H1 (cell line): Measurements from ENCODE around the gene DAB2IP. TPM values are rescaled to one million over a fixed set of nuclear protein-coding genes. Genes with fewer than 3 reads are reported as not detected.

Experiments used
- CTCF ChIA-PET: fragments of 300-600 bp; sonication (Branson Sonifier 250); formaldehyde crosslinking; loops from one replicate; lab custom pipeline; 2021; ENCODE audit not compliant: partially characterized antibody; lab: Charles Lee
- POLR2A ChIA-PET: fragments of 300-600 bp; sonication (Branson Sonifier 250); formaldehyde crosslinking; loops from one replicate; lab custom pipeline; 2021; ENCODE audit warnings: inconsistent platforms; ENCODE audit not compliant: partially characterized antibody; lab: Charles Lee
- DNase-seq, 2 experiments: peaks; one replicate each; pipeline versions ENCODE4 v3.0.0 to v3.0.0-alpha.2; 2010 to 2022; ENCODE audit warnings: low spot score in 2 of 2, low read depth in 1 of 2, mixed read lengths in 1 of 2
- FAIRE-seq: peaks from 2 replicates; lab custom pipeline; 2011; peaks lifted over from hg19 to GRCh38; lab: Jason Lieb, UNC
- H2AFZ ChIP-seq: 2 replicates; pipeline ENCODE4 v1.8.1; 2012; ENCODE audit warnings: low read length, inconsistent platforms
- H2AK5ac ChIP-seq: 2 replicates; pipeline ENCODE4 v1.6.1; 2013; ENCODE audit warnings: low read depth, low read length
- H2BK120ac ChIP-seq: replicated peaks from 2 replicates; pipeline ENCODE3; 2013; ENCODE audit warnings: low read depth, low read length, inconsistent platforms
- H2BK12ac ChIP-seq: 2 replicates; pipeline ENCODE4 v1.6.1; 2013; ENCODE audit warnings: low read depth, low read length
- H2BK15ac ChIP-seq: 2 replicates; pipeline ENCODE4 v1.6.1; 2013; ENCODE audit warnings: low read length
- H2BK20ac ChIP-seq: 2 replicates; pipeline ENCODE4 v1.6.1; 2013; ENCODE audit warnings: low read length
- H2BK5ac ChIP-seq: 2 replicates; pipeline ENCODE4 v1.6.1; 2013; ENCODE audit warnings: low read depth, low read length
- H3K14ac ChIP-seq: 2 replicates; pipeline ENCODE4 v1.6.1; 2013; ENCODE audit warnings: inconsistent platforms; ENCODE audit not compliant: insufficient read length
- H3K18ac ChIP-seq: 2 replicates; pipeline ENCODE4 v1.6.1; 2013; ENCODE audit warnings: low read length; ENCODE audit errors: extremely low read depth
- H3K23ac ChIP-seq: 2 replicates; pipeline ENCODE4 v1.6.1; 2013; ENCODE audit warnings: inconsistent platforms; ENCODE audit not compliant: insufficient read length
- H3K23me2 ChIP-seq: 2 replicates; pipeline ENCODE4 v1.6.1; 2013; ENCODE audit warnings: low read depth, low read length
- H3K27ac ChIP-seq: 2 replicates; pipeline ENCODE4 v1.6.1; 2011; ENCODE audit warnings: low read depth, low read length, inconsistent platforms
- H3K27me3 ChIP-seq, 4 experiments: replicated peaks in 1 of 4; 1 replicate in 1 of 4; 2 replicates in 3 of 4; pipeline versions ENCODE4 v1.6.1 to v1.8.1; 2011 to 2013; ENCODE audit warnings: low read length in 3 of 4, mild to moderate bottlenecking in 3 of 4, inconsistent platforms in 2 of 4, mixed read lengths in 2 of 4, moderate library complexity in 1 of 4; ENCODE audit not compliant: control insufficient read depth in 3 of 4, insufficient read depth in 3 of 4; ENCODE audit errors: extremely low read depth in 1 of 4
- H3K36me3 ChIP-seq, 4 experiments: 2 replicates each; pipeline versions ENCODE4 v1.6.1 to v1.8.1; 2011 to 2013; ENCODE audit warnings: mild to moderate bottlenecking in 4 of 4, low read length in 3 of 4, moderate library complexity in 2 of 4, control low read depth in 1 of 4, inconsistent platforms in 1 of 4; ENCODE audit not compliant: insufficient read depth in 4 of 4, control insufficient read depth in 2 of 4
- H3K4ac ChIP-seq: replicated peaks from 2 replicates; pipeline ENCODE3; 2013; ENCODE audit warnings: low read length, low read depth, mixed read lengths, inconsistent platforms; ENCODE audit not compliant: insufficient read length
- H3K4me1 ChIP-seq, 4 experiments: replicated peaks in 1 of 4; 1 replicate in 1 of 4; 2 replicates in 3 of 4; pipeline versions ENCODE4 v1.6.1 to v1.8.1; 2011 to 2013; ENCODE audit warnings: low read length in 3 of 4, inconsistent platforms in 2 of 4, mixed read lengths in 1 of 4; ENCODE audit not compliant: insufficient read depth in 4 of 4, control insufficient read depth in 3 of 4
- H3K4me2 ChIP-seq, 2 experiments: 2 replicates each; pipeline versions ENCODE4 v1.6.1 to v1.8.1; 2011 to 2013; ENCODE audit warnings: low read depth in 2 of 2, low read length in 2 of 2, control low read depth in 1 of 2, inconsistent platforms in 1 of 2, mild to moderate bottlenecking in 1 of 2; ENCODE audit not compliant: insufficient read depth in 1 of 2
- H3K4me3 ChIP-seq, 4 experiments: fragments of 200-600, 300-600 bp in 1 of 4; sonication (generic), shearing (Covaris generic), sonication (Bioruptor Twin) in 1 of 4; 2 replicates each; pipeline versions ENCODE4 v1.5.1 to v1.8.1; 2011 to 2016; ENCODE audit warnings: low read length in 4 of 4, low read depth in 3 of 4, control low read depth in 2 of 4, inconsistent platforms in 2 of 4, mild to moderate bottlenecking in 2 of 4, mixed read lengths in 1 of 4, moderate library complexity in 1 of 4; ENCODE audit not compliant: insufficient read depth in 2 of 4; ENCODE audit errors: extremely low read depth in 1 of 4
- H3K56ac ChIP-seq: replicated peaks from 2 replicates; pipeline ENCODE3; 2013; ENCODE audit warnings: low read depth, mild to moderate bottlenecking, mixed read lengths, low read length, inconsistent platforms; ENCODE audit not compliant: insufficient read length
- H3K79me1 ChIP-seq: 2 replicates; pipeline ENCODE4 v1.6.1; 2013; ENCODE audit warnings: low read depth, low read length, control low read depth
- H3K79me2 ChIP-seq, 2 experiments: 2 replicates each; pipeline versions ENCODE4 v1.6.1 to v1.8.1; 2012 to 2013; ENCODE audit warnings: low read length in 2 of 2, mild to moderate bottlenecking in 2 of 2, inconsistent platforms in 1 of 2; ENCODE audit not compliant: insufficient read depth in 2 of 2, control insufficient read depth in 1 of 2
- H3K9ac ChIP-seq, 4 experiments: replicated peaks in 1 of 4; 1 replicate in 1 of 4; 2 replicates in 3 of 4; pipeline versions ENCODE4 v1.6.1 to v1.8.1; 2011 to 2013; ENCODE audit warnings: low read depth in 3 of 4, low read length in 3 of 4, control low read depth in 2 of 4, mild to moderate bottlenecking in 2 of 4, moderate library complexity in 2 of 4, inconsistent platforms in 1 of 4; ENCODE audit errors: extremely low read depth in 1 of 4
- H3K9me3 ChIP-seq, 2 experiments: 2 replicates each; pipeline versions ENCODE4 v1.6.1 to v1.8.1; 2012 to 2013; ENCODE audit warnings: mild to moderate bottlenecking in 2 of 2, moderate library complexity in 2 of 2, control low read depth in 1 of 2, inconsistent platforms in 1 of 2, low read depth in 1 of 2, low read length in 1 of 2, mixed read lengths in 1 of 2; ENCODE audit not compliant: insufficient read depth in 2 of 2
- H4K20me1 ChIP-seq, 2 experiments: replicated peaks in 1 of 2; 2 replicates each; pipeline versions ENCODE3 to v1.8.1; 2011 to 2013; ENCODE audit warnings: inconsistent platforms in 2 of 2, low read length in 2 of 2, mild to moderate bottlenecking in 1 of 2; ENCODE audit not compliant: insufficient read depth in 2 of 2, control insufficient read depth in 1 of 2
- H4K5ac ChIP-seq: 2 replicates; pipeline ENCODE4 v1.6.1; 2013; ENCODE audit warnings: low read length, low read depth, mixed read lengths, inconsistent platforms; ENCODE audit not compliant: insufficient read length
- H4K8ac ChIP-seq: 2 replicates; pipeline ENCODE4 v1.8.0; 2013; ENCODE audit warnings: mild to moderate bottlenecking, moderate library complexity, low read length, inconsistent platforms; ENCODE audit not compliant: insufficient read depth; ENCODE audit errors: extremely low read depth
- H4K91ac ChIP-seq: replicated peaks from 2 replicates; pipeline ENCODE3; 2013; ENCODE audit warnings: low read length, mixed read lengths, inconsistent platforms; ENCODE audit not compliant: insufficient read length
- ASH2L ChIP-seq: fragments of 200-600, 300-600 bp; sonication (generic); IDR thresholded peaks from one replicate; pipeline ENCODE4 v1.7.1; 2017; ENCODE audit warnings: low read length
- BACH1 ChIP-seq: IDR thresholded peaks from 2 replicates; pipeline ENCODE4 v1.6.1; 2012; ENCODE audit warnings: low read length, improper control_type of control experiment
- EP300 ChIP-seq, 2 experiments: IDR thresholded peaks; 1 replicate in 1 of 2; 2 replicates in 1 of 2; pipeline ENCODE4 v1.6.1; 2011 to 2012; ENCODE audit warnings: low read depth in 2 of 2, low read length in 2 of 2, mild to moderate bottlenecking in 2 of 2, borderline replicate concordance in 1 of 2, inconsistent platforms in 1 of 2, moderate library complexity in 1 of 2
- GABPA ChIP-seq: IDR thresholded peaks from 2 replicates; pipeline ENCODE4 v1.6.1; 2011; ENCODE audit warnings: mild to moderate bottlenecking, low read length, moderate library complexity, borderline replicate concordance; ENCODE audit not compliant: insufficient read depth
- NRF1 ChIP-seq: IDR thresholded peaks from 2 replicates; pipeline ENCODE4 v1.6.1; 2011; ENCODE audit warnings: mild to moderate bottlenecking, low read depth, low read length, improper control_type of control experiment
- POU5F1 ChIP-seq: IDR thresholded peaks from 2 replicates; pipeline ENCODE4 v1.6.1; 2011; ENCODE audit warnings: low read depth, mild to moderate bottlenecking, low read length, moderate library complexity
- SRF ChIP-seq: IDR thresholded peaks from 2 replicates; pipeline ENCODE4 v1.6.1; 2011; ENCODE audit warnings: mild to moderate bottlenecking, low read depth, low read length, moderate library complexity
- TAF1 ChIP-seq: IDR thresholded peaks from 2 replicates; pipeline ENCODE4 v1.6.1; 2011; ENCODE audit warnings: mild to moderate bottlenecking, low read depth, low read length
- WGBS, 2 experiments: shearing (Covaris generic) in 1 of 2; methylation state at CpG; one replicate each; pipeline versions ENCODE4 v1.1.6 to v1.1.7; 2013 to 2015; ENCODE audit warnings: low lambda C conversion rate in 2 of 2, mixed read lengths in 2 of 2, inconsistent platforms in 1 of 2, low coverage in 1 of 2, missing lambda C conversion rate in 1 of 2; ENCODE audit not compliant: insufficient replicate concordance in 2 of 2, insufficient coverage in 1 of 2, insufficient read length in 1 of 2; ENCODE audit errors: extremely low coverage in 1 of 2, missing lambda C conversion rate in 1 of 2; 5-methylcytosine and 5-hydroxymethylcytosine counted together
- polyA plus RNA-seq, 7 experiments: library from polyadenylated mRNA; depleted of rRNA in 3 of 7; stranded (reverse) in 5 of 7; unstranded in 2 of 7; fragments of >200 nt in 5 of 7; fragments of 200-250 nt in 2 of 7; gene quantifications; 1 replicate in 5 of 7; 2 replicates in 1 of 7; 4 replicates in 1 of 7; pipeline versions ENCODE4 v1.2.1 to v1.2.3, GENCODE V29; 2011 to 2013; ENCODE audit warnings: missing spikeins in 2 of 7, mixed read lengths in 2 of 7
- total RNA-seq: library from RNA; stranded (reverse); fragmentation: NEBNext Ultra II Directional; extraction: Animal tissue kit (Norgen Biotek cat#: 25700); gene quantifications from 2 replicates; pipeline ENCODE4 v1.2.1, GENCODE V29; 2021

The DAB2IP gene
- total and polyA plus RNA-seq, 2 of the 8 experiments (the other 6 are each of a cell fraction or from before 2014, with no cell fraction given): 19.7 to 39.5 TPM

- Histone ChIP-seq H3K4me2 (no peak overlapping the region), H3K9ac (no peak overlapping the region), H2BK120ac (no peak overlapping the region), H2BK12ac (no peak overlapping the region), H3K27me3 (no peaks in the 10 kb centered on the region), H3K79me2 (no peaks in the 10 kb centered on the region), H3K4me3 (no peak overlapping the region), H3K14ac (no peak overlapping the region), H2BK15ac (no peak overlapping the region), H3K56ac (no peak overlapping the region), H3K4ac (no peak overlapping the region), H2BK20ac (no peak overlapping the region), H3K4me1 (peaks cover 0 to 2% (median 0%) of the 10 kb centered on the region in 4 experiments; a peak in 2 of 7 replicates), H3K9me3 (no peaks in the 10 kb centered on the region), H4K5ac (no peak overlapping the region), H3K23me2 (no peaks in the 10 kb centered on the region; the same call in 1 of the 2 replicates), H2AK5ac (no peak overlapping the region), H4K91ac (no peak overlapping the region), H3K23ac (no peak overlapping the region), H3K27ac (no peak overlapping the region), H2AFZ (no peak overlapping the region), H3K79me1 (no peaks in the 10 kb centered on the region), H4K8ac (no peak overlapping the region), H3K18ac (no peak overlapping the region), H2BK5ac (no peak overlapping the region), H4K20me1 (peaks cover 0 to 5% of the 10 kb centered on the region in 2 experiments), H3K36me3 (peaks cover 8 to 26% (median 16%) of the 10 kb centered on the region in 4 experiments; a peak in 7 of 8 replicates)
- POLR2A ChIA-PET: no interaction called here
- TF ChIP-seq ASH2L (no peak), GABPA (no peak), SRF (no peak), EP300 (IDR thresholded peaks at IDR 0.05; ENCODE audit: borderline replicate concordance in 1 of 2, low read depth in 2 of 2, low read length in 2 of 2) (no peak), NRF1 (no peak), TAF1 (no peak), POU5F1 (no peak), BACH1 (no peak)
- CTCF ChIA-PET: interaction anchor here (0.6 to 1.6 kb wide), 3 partner anchors 34 to 218 kb away, joined by 3 to 5 read pairs (median 3); no protein-coding TSS in a partner anchor
- FAIRE-seq (no peak), DNase-seq (no peak)
- 96% methylated on average over 15 of the region's 15 CpGs; no CpG with 5 or more reads in 1 of the 2 experiments for WGBS, 2 experiments
These were observed 117.1 kb downstream of the DAB2IP start for GRCh38 chr9:121768416-121769015.
